ACC112 (cell line): ENCODE measurements around the gene KNSTRN.

Experiments
- H2AFZ ChIP-seq: fragments of 200-600 bp; sonication (generic); one replicate; pipeline ENCODE4 v1.6.0; 2017; ENCODE audit warnings: antibody characterized with exemption, low read length; ENCODE audit not compliant: unreplicated experiment
- H3K27ac ChIP-seq: fragments of 200-600 bp; sonication (generic); 2 replicates; pipeline ENCODE4 v1.5.1; 2014; ENCODE audit warnings: low read depth, mild to moderate bottlenecking, antibody characterized with exemption, low read length, moderate library complexity
- H3K27me3 ChIP-seq: fragments of 200-600 bp; sonication (generic); 2 replicates; pipeline ENCODE4 v1.6.1; 2014; ENCODE audit warnings: mild to moderate bottlenecking, antibody characterized with exemption, low read length, moderate library complexity, mixed read lengths; ENCODE audit not compliant: insufficient read depth
- H3K36me3 ChIP-seq: fragments of 200-600 bp; sonication (generic); 2 replicates; pipeline ENCODE4 v1.6.1; 2016; ENCODE audit warnings: mild to moderate bottlenecking, antibody characterized with exemption, low read length, moderate library complexity, mixed read lengths; ENCODE audit not compliant: insufficient read depth
- H3K4me1 ChIP-seq: fragments of 200-600 bp; sonication (generic); one replicate; pipeline ENCODE4 v1.6.1; 2016; ENCODE audit warnings: low read length, mixed read lengths; ENCODE audit not compliant: insufficient read depth, unreplicated experiment, control insufficient read depth
- H3K4me3 ChIP-seq: fragments of 200-600 bp; sonication (generic); 2 replicates; pipeline ENCODE4 v1.5.1; 2014; ENCODE audit warnings: mild to moderate bottlenecking, low read depth, low read length
- H3K79me2 ChIP-seq: fragments of 200-600 bp; sonication (generic); one replicate; pipeline ENCODE4 v1.6.0; 2016; ENCODE audit warnings: low read length; ENCODE audit not compliant: control insufficient read depth, unreplicated experiment, insufficient read depth

KNSTRN gene

GRCh38 chr15:40420071-40420713 lies 37.7 kb downstream of the KNSTRN start:
- peaks cover 3% of the 10 kb centered on the region; the same call in 1 of the 2 replicates for H3K36me3 ChIP-seq
- H3K27me3 ChIP-seq = no peaks in the 10 kb centered on the region
- H3K27ac ChIP-seq = no peak overlapping the region
- H3K4me3 ChIP-seq = no peak overlapping the region
- H2AFZ ChIP-seq = no peak overlapping the region
- H3K4me1 ChIP-seq = no peaks in the 10 kb centered on the region
- no peaks in the 10 kb centered on the region for H3K79me2 ChIP-seq

DNA sequence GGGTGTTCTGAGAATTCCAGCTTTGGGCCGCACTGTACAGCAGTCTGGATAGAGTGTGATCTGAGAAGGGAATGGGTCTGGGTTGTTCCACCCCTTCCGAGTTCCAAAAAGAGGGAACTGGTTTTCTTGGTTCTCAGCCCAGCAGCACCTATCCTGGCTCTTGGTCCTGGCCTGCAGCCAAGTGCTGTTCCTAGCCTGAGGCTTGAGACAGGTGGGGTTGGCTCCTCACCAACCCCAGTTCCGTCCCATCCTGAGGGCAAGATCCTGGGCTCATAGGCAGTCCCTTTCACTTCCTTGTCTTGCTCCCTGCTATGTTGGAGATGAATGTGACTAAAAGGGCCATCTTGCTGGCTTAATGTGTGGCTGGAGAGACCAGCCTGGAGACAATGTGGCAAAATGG lies 38.3 kb downstream of the KNSTRN start:
- H3K4me1 ChIP-seq = no peaks in the 10 kb centered on the region
- no peak overlapping the region for H2AFZ ChIP-seq
- H3K27me3 ChIP-seq = no peaks in the 10 kb centered on the region
- no peak overlapping the region for H3K4me3 ChIP-seq
- no peaks in the 10 kb centered on the region for H3K36me3 ChIP-seq
- H3K27ac ChIP-seq = no peak overlapping the region
- H3K79me2 ChIP-seq = no peaks in the 10 kb centered on the region

DNA sequence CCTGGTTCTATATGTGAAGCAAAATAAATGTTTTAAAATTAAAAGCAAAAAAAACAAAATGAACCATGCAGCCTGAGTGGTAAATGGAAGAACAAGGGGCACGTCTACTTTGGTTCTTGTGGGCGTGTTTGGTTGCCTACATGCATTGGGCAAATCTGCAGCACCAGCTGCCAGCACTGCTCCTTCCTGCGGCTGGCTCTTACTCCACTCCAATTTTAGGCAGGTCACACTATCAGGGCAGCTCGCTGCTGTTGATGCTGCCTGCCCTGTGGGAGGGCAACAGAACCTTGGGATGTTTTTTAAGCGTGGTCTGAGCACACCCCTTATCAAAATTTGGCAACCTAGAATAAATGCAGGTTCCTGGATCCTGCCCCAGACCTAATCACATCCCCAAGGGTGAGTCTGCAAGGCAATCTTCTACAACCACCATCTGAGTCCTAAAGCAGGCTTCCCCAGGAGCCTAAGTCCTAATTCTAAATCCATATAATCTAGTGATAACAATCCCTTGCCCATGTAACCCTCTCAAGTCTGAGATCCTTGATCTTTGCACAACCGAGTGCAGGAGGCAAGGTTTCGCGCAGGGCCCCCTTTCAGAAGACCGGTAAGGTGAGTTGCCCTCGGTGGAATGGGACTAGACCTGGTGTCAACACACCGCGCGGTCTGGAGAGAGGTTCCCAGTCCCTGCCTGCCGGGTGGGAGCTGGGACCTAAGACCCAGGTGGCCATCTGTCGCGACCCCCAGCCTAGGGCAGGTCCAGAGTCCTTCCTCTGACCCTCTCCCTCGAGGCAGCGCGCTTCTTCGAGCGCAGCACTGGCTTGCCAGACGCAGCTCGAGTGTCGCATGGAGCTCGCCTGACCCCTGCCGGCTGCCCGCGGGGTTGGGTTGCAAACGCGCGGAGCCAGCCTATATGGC lies 39.0 kb downstream of the KNSTRN start:
- H3K4me3 ChIP-seq = peak overlapping the region; percentile 47; the same call in 1 of the 2 replicates
- H3K27ac ChIP-seq = no peak overlapping the region
- no peak overlapping the region for H2AFZ ChIP-seq
- no peaks in the 10 kb centered on the region for H3K36me3 ChIP-seq
- no peaks in the 10 kb centered on the region for H3K79me2 ChIP-seq
- no peaks in the 10 kb centered on the region for H3K4me1 ChIP-seq
- no peaks in the 10 kb centered on the region for H3K27me3 ChIP-seq

GRCh38 chr15:40424483-40425115 lies 42.1 kb downstream of the KNSTRN start:
- Histone ChIP-seq H3K36me3 (no peaks in the 10 kb centered on the region), H3K27me3 (no peaks in the 10 kb centered on the region), H2AFZ (no peak overlapping the region), H3K27ac (no peak overlapping the region), H3K4me1 (no peaks in the 10 kb centered on the region), H3K4me3 (no peak overlapping the region), H3K79me2 (no peaks in the 10 kb centered on the region)

- Histone ChIP-seq H3K4me3 (no peak overlapping the region), H3K36me3 (no peaks in the 10 kb centered on the region), H3K79me2 (no peaks in the 10 kb centered on the region), H3K27me3 (no peaks in the 10 kb centered on the region), H3K4me1 (no peaks in the 10 kb centered on the region), H3K27ac (no peak overlapping the region), H2AFZ (no peak overlapping the region)
Observed at GRCh38 chr15:40425681-40426080, 43.2 kb downstream of the KNSTRN start.

DNA sequence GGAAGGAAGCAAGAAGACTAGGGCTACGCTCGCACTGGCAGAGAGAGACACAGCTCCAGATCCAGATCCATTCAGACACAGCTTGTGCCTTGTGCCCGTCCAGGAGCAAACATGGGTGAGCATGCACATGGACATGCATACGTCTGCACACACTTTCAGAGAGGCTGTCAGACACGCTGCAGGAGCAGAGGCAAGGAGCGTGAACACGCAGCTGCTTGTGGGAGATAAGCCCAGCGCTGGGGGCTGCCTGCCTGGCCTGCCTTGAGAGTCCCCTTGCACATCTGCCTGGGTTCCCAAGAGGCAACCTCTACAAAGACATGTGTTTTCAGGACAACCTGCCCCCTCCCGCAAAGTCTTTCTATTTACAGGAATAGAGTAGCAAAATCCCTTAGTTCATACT lies 44.7 kb downstream of the KNSTRN start:
- Histone ChIP-seq H3K79me2 (no peaks in the 10 kb centered on the region), H3K36me3 (no peaks in the 10 kb centered on the region), H2AFZ (no peak overlapping the region), H3K27me3 (no peaks in the 10 kb centered on the region), H3K4me1 (no peaks in the 10 kb centered on the region), H3K4me3 (no peak overlapping the region), H3K27ac (no peak overlapping the region)

DNA sequence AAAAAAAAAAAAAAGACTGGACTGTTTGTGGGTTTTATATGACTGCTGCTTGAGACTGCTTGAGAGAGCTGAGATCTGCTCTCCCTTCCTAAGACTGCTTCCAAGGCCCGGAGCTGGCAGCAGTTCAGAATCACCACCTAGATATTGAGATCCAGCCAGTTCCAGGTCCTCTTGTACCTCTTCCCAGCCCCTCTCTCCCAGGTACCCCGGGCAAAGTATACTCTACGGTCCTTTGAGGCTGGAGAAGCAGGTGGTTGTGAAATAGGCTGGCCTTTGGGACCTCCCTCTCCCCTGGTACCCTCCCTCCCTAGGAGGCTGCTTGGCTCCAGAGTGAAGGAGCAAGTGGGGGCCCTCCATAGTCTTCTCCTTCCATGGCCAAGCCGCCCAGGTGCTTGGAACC lies 45.7 kb downstream of the KNSTRN start:
- Histone ChIP-seq H3K27ac (no peak overlapping the region), H3K27me3 (no peaks in the 10 kb centered on the region), H3K4me3 (no peak overlapping the region), H3K4me1 (no peaks in the 10 kb centered on the region), H3K36me3 (no peaks in the 10 kb centered on the region), H2AFZ (no peak overlapping the region), H3K79me2 (no peaks in the 10 kb centered on the region)

GRCh38 chr15:40429068-40429710 lies 46.7 kb downstream of the KNSTRN start:
- H3K4me1 ChIP-seq = no peaks in the 10 kb centered on the region
- no peak overlapping the region for H3K27ac ChIP-seq
- H2AFZ ChIP-seq = no peak overlapping the region
- H3K36me3 ChIP-seq = no peaks in the 10 kb centered on the region
- H3K4me3 ChIP-seq = no peak overlapping the region
- H3K27me3 ChIP-seq = 0 out of 2 replicates have a peak, but pooled peaks cover 5% of the 10 kb centered on the region
- no peaks in the 10 kb centered on the region for H3K79me2 ChIP-seq

- no peak overlapping the region for H3K4me3 ChIP-seq
- H3K36me3 ChIP-seq = no peaks in the 10 kb centered on the region
- H3K79me2 ChIP-seq = no peaks in the 10 kb centered on the region
- H2AFZ ChIP-seq = no peak overlapping the region
- H3K4me1 ChIP-seq = no peaks in the 10 kb centered on the region
- peaks cover 16% of the 10 kb centered on the region for H3K27me3 ChIP-seq
- no peak overlapping the region for H3K27ac ChIP-seq
Observed at GRCh38 chr15:40430271-40430805, 47.8 kb downstream of the KNSTRN start.

DNA sequence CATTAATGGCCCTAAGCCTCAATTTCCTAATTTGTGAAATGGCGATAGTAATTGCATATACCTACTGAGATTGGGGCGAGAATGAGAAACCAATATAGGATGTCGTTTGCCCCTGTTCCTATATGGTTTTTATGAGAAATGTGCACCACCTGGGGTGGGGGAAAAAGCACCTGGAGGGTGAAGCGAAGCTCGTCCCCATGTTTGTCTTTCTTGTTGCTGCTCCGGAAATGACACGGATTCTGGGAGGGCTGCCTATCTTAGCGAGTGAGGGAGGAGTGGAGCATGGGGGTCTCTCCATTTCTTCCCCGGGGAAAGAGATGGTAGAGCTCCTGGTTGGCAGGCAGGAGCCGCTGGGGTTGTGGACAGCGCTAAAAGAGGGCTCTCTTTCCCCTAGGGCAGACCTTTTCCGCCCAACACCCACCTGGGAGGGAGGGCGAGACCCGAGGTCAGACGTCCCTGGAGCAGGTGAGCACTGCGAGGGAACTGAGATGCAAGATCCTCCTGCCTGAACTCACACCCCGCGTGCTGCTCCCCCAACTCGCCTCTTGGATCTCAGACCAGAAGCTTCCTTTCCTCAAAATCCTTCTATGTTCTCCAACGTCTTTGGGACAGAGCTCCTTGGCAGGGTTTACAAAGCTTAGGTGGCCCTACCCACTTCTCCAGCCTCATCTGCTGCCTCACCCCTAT lies 52.6 kb downstream of the KNSTRN start:
- Histone ChIP-seq H3K27me3 (peaks cover 42% of the 10 kb centered on the region), H3K79me2 (no peaks in the 10 kb centered on the region), H3K4me1 (peaks cover 13% of the 10 kb centered on the region), H3K4me3 (peak overlapping the region; percentile 62; the same call in 1 of the 2 replicates), H2AFZ (no peak overlapping the region), H3K27ac (no peak overlapping the region), H3K36me3 (no peaks in the 10 kb centered on the region)
